Measurements from ENCODE around the gene GOLPH3L. TPM values are rescaled to one million over a fixed set of nuclear protein-coding genes. Genes with fewer than 3 reads are reported as not detected.
"Not testable (repeated sequence)": the region's sequence is repeated elsewhere in the genome, so short reads cannot be mapped to it uniquely, and the experiment has no call there.

GOLPH3L gene
- total RNA-seq, 2 donors from 2014 or later, result 14.1 to 18.7 TPM

DNA sequence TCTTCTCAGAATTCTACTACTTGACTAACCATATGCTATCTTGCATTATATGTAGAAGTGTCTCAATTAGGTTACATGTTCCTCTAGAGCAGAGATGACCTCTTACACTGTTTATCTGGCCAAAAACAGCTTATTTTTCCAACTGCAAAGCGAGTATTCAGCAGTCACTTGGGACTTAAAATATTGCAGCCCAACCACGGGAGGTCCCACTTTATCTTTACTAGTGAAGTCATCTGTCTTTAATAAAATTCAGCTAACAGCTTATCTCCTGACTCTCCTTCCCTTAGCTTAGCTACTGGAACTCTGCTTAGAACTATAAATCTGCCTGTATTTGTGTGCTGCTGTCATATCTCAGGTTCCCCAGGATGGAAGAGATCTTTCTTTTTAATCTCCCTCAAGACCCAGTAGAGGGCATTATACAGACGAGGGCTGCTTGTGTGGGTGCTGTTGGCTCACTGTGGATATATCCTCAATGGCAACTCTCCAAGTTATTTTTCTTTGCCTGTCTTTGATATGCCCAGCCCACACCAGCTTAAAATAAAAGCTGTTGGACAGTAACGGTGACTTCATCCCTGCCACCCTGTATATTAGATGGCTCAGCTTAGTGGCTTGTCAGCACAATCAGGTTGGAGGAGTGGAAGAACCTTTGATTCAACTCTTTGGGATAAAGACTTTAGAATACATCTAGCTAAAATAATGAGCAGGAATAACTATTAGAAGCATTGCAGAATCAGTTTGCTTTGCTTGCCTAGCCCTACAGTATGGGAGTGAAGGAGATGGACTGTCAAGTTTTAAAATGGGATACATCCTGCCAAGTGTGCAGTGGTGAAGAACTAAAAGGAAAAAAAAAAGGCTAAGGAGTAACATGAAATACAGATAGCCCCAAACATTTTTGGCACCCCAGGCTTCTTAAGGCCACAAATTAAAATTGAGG lies 77.1 kb downstream of the GOLPH3L start:
- peak overlapping the region; percentile 56 to 81 for H3K27ac Mint-ChIP-seq
- no peaks in the 10 kb centered on the region for H3K27me3 Mint-ChIP-seq
- H3K36me3 Mint-ChIP-seq, result peaks cover 41% of the 10 kb centered on the region
- DNase-seq (ENCODE audit: low spot score) (no peak), ATAC-seq (no peak)
- no peaks in the 10 kb centered on the region for H3K9me3 Mint-ChIP-seq
- no peak overlapping the region for H3K4me3 Mint-ChIP-seq
- peaks cover 52 to 60% of the 10 kb centered on the region in 2 donors for H3K4me1 Mint-ChIP-seq (ENCODE audit: low read depth in 2 of 2)

GRCh38 chr1:150615346-150616201 lies 81.4 kb downstream of the GOLPH3L start:
- Mint-ChIP-seq H3K36me3 (peaks cover 21% of the 10 kb centered on the region), H3K27ac (peak overlapping the region; percentile 87 to 90), H3K27me3 (no peaks in the 10 kb centered on the region), H3K4me1 (ENCODE audit: low read depth in 2 of 2) (peaks cover 58 to 70% of the 10 kb centered on the region in 2 donors), H3K9me3 (no peaks in the 10 kb centered on the region), H3K4me3 (peak overlapping the region; percentile 22)
- ATAC-seq, result no peak
- DNase-seq (ENCODE audit: low spot score), result no peak

- H3K27ac Mint-ChIP-seq, result peak overlapping the region; percentile 87 to 90
- H3K4me3 Mint-ChIP-seq, result peak overlapping the region; percentile 77
- H3K36me3 Mint-ChIP-seq, result peaks cover 8% of the 10 kb centered on the region
- ATAC-seq (peak; percentile 72 to 76), DNase-seq (ENCODE audit: low spot score) (peak; percentile 79)
- H3K9me3 Mint-ChIP-seq, result no peaks in the 10 kb centered on the region
- H3K27me3 Mint-ChIP-seq, result no peaks in the 10 kb centered on the region
- peaks cover 49 to 62% of the 10 kb centered on the region in 2 donors for H3K4me1 Mint-ChIP-seq (ENCODE audit: low read depth in 2 of 2)
Observed at GRCh38 chr1:150613061-150613920, 83.7 kb downstream of the GOLPH3L start.

GRCh38 chr1:150612014-150612345 lies 85.0 kb downstream of the GOLPH3L start:
- H3K4me1 Mint-ChIP-seq (ENCODE audit: low read depth in 2 of 2), result peaks cover 47 to 59% of the 10 kb centered on the region in 2 donors
- H3K27ac Mint-ChIP-seq, result peak overlapping the region; percentile 87 to 90
- no peaks in the 10 kb centered on the region for H3K9me3 Mint-ChIP-seq

GRCh38 chr1:150610576-150610975 lies 86.4 kb downstream of the GOLPH3L start:
- ATAC-seq, result no peak
- H3K9me3 Mint-ChIP-seq, result no peaks in the 10 kb centered on the region
- peaks cover 40 to 50% of the 10 kb centered on the region in 2 donors for H3K4me1 Mint-ChIP-seq (ENCODE audit: low read depth in 2 of 2)
- no peak for DNase-seq (ENCODE audit: low spot score)
- H3K27ac Mint-ChIP-seq, result peak overlapping the region; percentile 87 to 90
- no peaks in the 10 kb centered on the region for H3K36me3 Mint-ChIP-seq
- H3K27me3 Mint-ChIP-seq, result no peaks in the 10 kb centered on the region
- no peak overlapping the region for H3K4me3 Mint-ChIP-seq

More at GRCh38 chr1:150612014-150612345, 85.0 kb downstream of the GOLPH3L start:
- no peak for ATAC-seq
- peaks cover 6% of the 10 kb centered on the region for H3K36me3 Mint-ChIP-seq
- H3K4me3 Mint-ChIP-seq, result peak overlapping the region; percentile 77
- H3K27me3 Mint-ChIP-seq, result no peaks in the 10 kb centered on the region
- DNase-seq (ENCODE audit: low spot score), result no peak

GRCh38 chr1:150609732-150610131 lies 87.2 kb downstream of the GOLPH3L start:
- Mint-ChIP-seq H3K27ac (peak overlapping the region; percentile 87 to 90), H3K9me3 (no peaks in the 10 kb centered on the region), H3K27me3 (no peaks in the 10 kb centered on the region), H3K4me3 (no peak overlapping the region), H3K4me1 (ENCODE audit: low read depth in 2 of 2) (peaks cover 35 to 45% of the 10 kb centered on the region in 2 donors), H3K36me3 (no peaks in the 10 kb centered on the region)
- DNase-seq (ENCODE audit: low spot score), result no peak
- ATAC-seq, result no peak

GRCh38 chr1:150606463-150607142 lies 90.4 kb downstream of the GOLPH3L start:
- H3K27me3 Mint-ChIP-seq, result no peaks in the 10 kb centered on the region
- peaks cover 24 to 31% of the 10 kb centered on the region in 2 donors for H3K4me1 Mint-ChIP-seq (ENCODE audit: low read depth in 2 of 2)
- peak overlapping the region; percentile 44 to 61 for H3K27ac Mint-ChIP-seq
- ATAC-seq, result no peak
- no peak overlapping the region for H3K4me3 Mint-ChIP-seq
- no peaks in the 10 kb centered on the region for H3K36me3 Mint-ChIP-seq
- H3K9me3 Mint-ChIP-seq, result no peaks in the 10 kb centered on the region
- DNase-seq (ENCODE audit: low spot score), result no peak

GRCh38 chr1:150605451-150605731 lies 91.6 kb downstream of the GOLPH3L start:
- H3K4me3 Mint-ChIP-seq; ATAC-seq; H3K36me3 Mint-ChIP-seq; H3K27me3 Mint-ChIP-seq; H3K9me3 Mint-ChIP-seq; DNase-seq (ENCODE audit: low spot score): not testable (repeated sequence)
- H3K4me1 Mint-ChIP-seq (ENCODE audit: low read depth in 2 of 2), result peaks cover 18 to 25% of the 10 kb centered on the region in 2 donors
- H3K27ac Mint-ChIP-seq, result peak overlapping the region; percentile 92 to 98

DNA sequence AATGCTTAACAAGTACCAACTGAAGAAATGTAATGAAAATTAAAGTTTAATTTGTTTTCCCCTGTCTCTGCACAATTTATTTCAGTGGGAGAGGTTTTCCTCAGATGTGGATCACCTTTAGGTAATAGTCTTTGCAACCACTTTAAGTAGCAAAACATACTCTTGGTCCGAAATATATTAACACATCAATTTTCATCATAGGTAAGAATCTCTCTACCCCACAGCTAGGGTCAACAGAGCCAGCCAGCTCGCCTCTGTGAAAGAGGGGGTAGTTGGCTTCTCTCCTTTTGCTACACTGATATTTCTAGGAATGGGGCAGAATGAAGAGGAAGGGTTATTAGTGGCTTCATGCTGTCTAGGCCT lies 92.7 kb downstream of the GOLPH3L start:
- Mint-ChIP-seq H3K4me1 (ENCODE audit: low read depth in 2 of 2) (peaks cover 16 to 21% of the 10 kb centered on the region in 2 donors), H3K4me3 (peak overlapping the region; percentile 62), H3K9me3 (no peaks in the 10 kb centered on the region), H3K27me3 (no peaks in the 10 kb centered on the region), H3K36me3 (no peaks in the 10 kb centered on the region), H3K27ac (peak overlapping the region; percentile 92 to 98)
- no peak for ATAC-seq
- no peak for DNase-seq (ENCODE audit: low spot score)

GRCh38 chr1:150603711-150604110 lies 93.2 kb downstream of the GOLPH3L start:
- H3K36me3 Mint-ChIP-seq, result no peaks in the 10 kb centered on the region
- no peaks in the 10 kb centered on the region for H3K27me3 Mint-ChIP-seq
- H3K27ac Mint-ChIP-seq, result peak overlapping the region; percentile 92 to 98
- H3K4me3 Mint-ChIP-seq, result no peak overlapping the region
- ATAC-seq (no peak), DNase-seq (ENCODE audit: low spot score) (no peak)
- H3K4me1 Mint-ChIP-seq (ENCODE audit: low read depth in 2 of 2), result peaks cover 16 to 21% of the 10 kb centered on the region in 2 donors
- H3K9me3 Mint-ChIP-seq, result no peaks in the 10 kb centered on the region

DNA sequence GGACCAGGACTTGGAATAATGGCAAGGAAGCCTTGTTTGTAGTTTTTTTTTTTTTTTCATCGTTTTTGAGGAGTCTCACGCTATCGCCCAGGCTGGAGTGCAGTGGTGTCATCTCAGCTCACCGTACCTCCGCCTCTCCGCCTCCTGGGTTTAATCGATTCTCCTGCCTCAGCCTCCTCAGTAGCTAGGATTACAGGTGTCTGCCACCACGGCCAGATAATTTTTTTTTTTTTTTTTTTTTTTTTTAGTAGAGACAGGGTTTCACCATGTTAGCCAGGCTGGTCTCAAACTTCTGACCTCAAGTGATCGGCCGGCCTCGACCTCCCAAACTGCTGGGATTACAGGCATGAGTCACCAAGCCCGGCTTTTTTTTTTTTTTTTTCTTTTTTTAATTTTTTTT lies 94.6 kb downstream of the GOLPH3L start:
- H3K9me3 Mint-ChIP-seq; H3K36me3 Mint-ChIP-seq; H3K4me3 Mint-ChIP-seq; DNase-seq (ENCODE audit: low spot score); H3K27me3 Mint-ChIP-seq; ATAC-seq: not testable (repeated sequence)
- H3K4me1 Mint-ChIP-seq (ENCODE audit: low read depth in 2 of 2), result peaks cover 16 to 21% of the 10 kb centered on the region in 2 donors
- peak overlapping the region in 1 of 2 donors; percentile 61 for H3K27ac Mint-ChIP-seq

DNA sequence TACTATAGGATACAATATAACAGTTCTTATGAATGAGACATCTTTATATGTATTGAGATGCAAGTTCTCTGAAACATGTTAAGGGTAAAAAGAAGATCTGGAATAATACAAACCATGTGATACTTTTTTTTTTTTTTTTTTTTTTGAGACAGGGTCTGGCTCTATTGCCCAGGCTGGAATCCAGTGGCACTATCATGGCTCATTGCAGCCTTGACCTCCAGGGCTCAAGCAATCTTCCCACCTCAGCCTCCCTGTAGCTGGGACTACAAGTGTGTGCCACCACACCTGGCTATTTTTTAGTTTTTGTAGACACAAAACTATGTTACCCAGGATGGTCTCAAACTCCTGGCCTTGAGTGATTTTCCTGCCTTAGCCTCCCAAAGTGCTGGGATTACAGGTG lies 95.4 kb downstream of the GOLPH3L start:
- H3K27ac Mint-ChIP-seq, result peak overlapping the region in 1 of 2 donors; percentile 61
- no peaks in the 10 kb centered on the region for H3K9me3 Mint-ChIP-seq
- DNase-seq (ENCODE audit: low spot score) (no peak), ATAC-seq (no peak)
- no peaks in the 10 kb centered on the region for H3K36me3 Mint-ChIP-seq
- H3K4me1 Mint-ChIP-seq (ENCODE audit: low read depth in 2 of 2), result peaks cover 17 to 20% of the 10 kb centered on the region in 2 donors
- H3K27me3 Mint-ChIP-seq, result no peaks in the 10 kb centered on the region
- H3K4me3 Mint-ChIP-seq, result no peak overlapping the region

GRCh38 chr1:150598346-150598745 lies 98.6 kb downstream of the GOLPH3L start:
- H3K4me1 Mint-ChIP-seq (ENCODE audit: low read depth in 2 of 2), result peaks cover 14 to 15% of the 10 kb centered on the region in 2 donors
- not testable (repeated sequence) for DNase-seq (ENCODE audit: low spot score); H3K4me3 Mint-ChIP-seq; H3K27me3 Mint-ChIP-seq; H3K36me3 Mint-ChIP-seq; H3K27ac Mint-ChIP-seq; ATAC-seq; H3K9me3 Mint-ChIP-seq
